Muscle of back (tissue), 11 donors: ENCODE results near the gene POLDIP2. TPM values are rescaled to one million over a fixed set of nuclear protein-coding genes. Genes with fewer than 3 reads are reported as not detected.

Experiments used
- DNase-seq, 3 donors: peaks; one replicate each; pipeline versions ENCODE4 v3.0.0 to v3.0.0-alpha.2; 2013
- polyA plus RNA-seq, 10 donors: library from polyadenylated mRNA; unstranded; fragments of 120-200 nt; gene quantifications; one replicate each; pipeline ENCODE4 v1.2.1, GENCODE V29; 2013; ENCODE audit not compliant: insufficient read length in 10 of 10

POLDIP2 gene
- polyA plus RNA-seq, 10 donors = 56.1 to 63.1 (median 58.0) TPM

GRCh38 chr17:28392491-28392890 is 35.2 kb upstream of the POLDIP2 start:
- no peak for DNase-seq

GRCh38 chr17:28391401-28391800 is 34.1 kb upstream of the POLDIP2 start:
- DNase-seq = no peak

- DNase-seq = no peak
These were observed 33.7 kb upstream of the POLDIP2 start for GRCh38 chr17:28390984-28391383.

- no peak for DNase-seq
These were observed 33.2 kb upstream of the POLDIP2 start for GRCh38 chr17:28390563-28390962.

- no peak for DNase-seq
These were observed 32.8 kb upstream of the POLDIP2 start for GRCh38 chr17:28390141-28390540.

- no peak for DNase-seq
These were observed 30.8 kb upstream of the POLDIP2 start for GRCh38 chr17:28388106-28388505.

GRCh38 chr17:28386391-28386790 is 29.1 kb upstream of the POLDIP2 start:
- no peak for DNase-seq

- no peak for DNase-seq
These were observed 28.1 kb upstream of the POLDIP2 start for GRCh38 chr17:28385406-28385805.

- no peak for DNase-seq
These were observed 27.7 kb upstream of the POLDIP2 start for GRCh38 chr17:28385037-28385400.

- peak in 1 of 3 donors; percentile 21 for DNase-seq
These were observed 27.1 kb upstream of the POLDIP2 start for GRCh38 chr17:28384281-28385036.

GRCh38 chr17:28381141-28381825 is 24.0 kb upstream of the POLDIP2 start:
- DNase-seq = peak in 1 of 3 donors; percentile 38

- DNase-seq = no peak
These were observed 22.8 kb upstream of the POLDIP2 start for GRCh38 chr17:28379814-28380801.

- DNase-seq = no peak
These were observed 15.6 kb upstream of the POLDIP2 start for GRCh38 chr17:28372945-28373274.

GRCh38 chr17:28372203-28372944 is 15.0 kb upstream of the POLDIP2 start:
- DNase-seq = peak in 2 of 3 donors; percentile 22 to 66

GRCh38 chr17:28371245-28372202 is 14.2 kb upstream of the POLDIP2 start, which contains the start of gene SARM1:
SARM1 (plus strand) TSS chr17:28371694; CDS start chr17:28372033, 339 bp downstream.
- peak; percentile 71 to 90 (median 80) for DNase-seq

GRCh38 chr17:28370744-28371103 is 13.4 kb upstream of the POLDIP2 start:
- DNase-seq = no peak

- DNase-seq = no peak
These were observed 12.9 kb upstream of the POLDIP2 start, which contains the start of gene VTN for GRCh38 chr17:28370035-28370743. VTN (minus strand) TSS chr17:28370307; CDS start chr17:28370203, 104 bp downstream.

GRCh38 chr17:28369684-28370034 is 12.3 kb upstream of the POLDIP2 start:
- no peak for DNase-seq

GRCh38 chr17:28368915-28369683 is 11.8 kb upstream of the POLDIP2 start:
- no peak for DNase-seq
